ENCODE results near the gene RAB23.
"Not testable (repeated sequence)": the region's sequence is repeated elsewhere in the genome, so short reads cannot be mapped to it uniquely, and the experiment has no call there.

Gene RAB23

GRCh38 chr6:57252975-57253374, 30.9 kb upstream of the RAB23 start:
- DNase-seq (ENCODE audit: extremely low read depth, low read depth): no peak
- no peak for TF ChIP-seq CTCF (IDR thresholded peaks at IDR 0.05; ENCODE audit: low read depth, low read length)

- TF ChIP-seq CTCF (IDR thresholded peaks at IDR 0.05; ENCODE audit: low read depth, low read length): no peak
Observed at GRCh38 chr6:57252137-57252536, 30.0 kb upstream of the RAB23 start.

GRCh38 chr6:57250348-57250747, 28.2 kb upstream of the RAB23 start:
- DNase-seq (ENCODE audit: extremely low read depth, low read depth): no peak
- TF ChIP-seq CTCF (IDR thresholded peaks at IDR 0.05; ENCODE audit: low read depth, low read length): no peak

More at GRCh38 chr6:57252137-57252536, 30.0 kb upstream of the RAB23 start:
- no peak for DNase-seq (ENCODE audit: extremely low read depth, low read depth)

GRCh38 chr6:57248311-57248895, 26.3 kb upstream of the RAB23 start:
- no peak for DNase-seq (ENCODE audit: extremely low read depth, low read depth)
- no peak for TF ChIP-seq CTCF (IDR thresholded peaks at IDR 0.05; ENCODE audit: low read depth, low read length)

GRCh38 chr6:57247603-57248002, 25.5 kb upstream of the RAB23 start:
- TF ChIP-seq CTCF (IDR thresholded peaks at IDR 0.05; ENCODE audit: low read depth, low read length): no peak
- no peak for DNase-seq (ENCODE audit: extremely low read depth, low read depth)

- TF ChIP-seq CTCF (IDR thresholded peaks at IDR 0.05; ENCODE audit: low read depth, low read length): no peak
- no peak for DNase-seq (ENCODE audit: extremely low read depth, low read depth)
Observed at GRCh38 chr6:57246307-57246706, 24.2 kb upstream of the RAB23 start.

- DNase-seq (ENCODE audit: extremely low read depth, low read depth): no peak
- no peak for TF ChIP-seq CTCF (IDR thresholded peaks at IDR 0.05; ENCODE audit: low read depth, low read length)
Observed at GRCh38 chr6:57243954-57244353, 21.8 kb upstream of the RAB23 start.

GRCh38 chr6:57243526-57243925, 21.4 kb upstream of the RAB23 start:
- not testable (repeated sequence) for DNase-seq (ENCODE audit: extremely low read depth, low read depth)
